HG03045 (cell line): Measurements from ENCODE around the gene CS.
A peak's percentile ranks its signal among the peaks of the same experiment; 100 is the strongest.

Source experiments
- ATAC-seq: cut with Tn5 transposase; IDR thresholded peaks from one replicate; pipeline ENCODE4 v1.9.1; 2021; ENCODE audit warnings: mild to moderate bottlenecking, moderate library complexity; ENCODE audit not compliant: unreplicated experiment

CS gene

DNA sequence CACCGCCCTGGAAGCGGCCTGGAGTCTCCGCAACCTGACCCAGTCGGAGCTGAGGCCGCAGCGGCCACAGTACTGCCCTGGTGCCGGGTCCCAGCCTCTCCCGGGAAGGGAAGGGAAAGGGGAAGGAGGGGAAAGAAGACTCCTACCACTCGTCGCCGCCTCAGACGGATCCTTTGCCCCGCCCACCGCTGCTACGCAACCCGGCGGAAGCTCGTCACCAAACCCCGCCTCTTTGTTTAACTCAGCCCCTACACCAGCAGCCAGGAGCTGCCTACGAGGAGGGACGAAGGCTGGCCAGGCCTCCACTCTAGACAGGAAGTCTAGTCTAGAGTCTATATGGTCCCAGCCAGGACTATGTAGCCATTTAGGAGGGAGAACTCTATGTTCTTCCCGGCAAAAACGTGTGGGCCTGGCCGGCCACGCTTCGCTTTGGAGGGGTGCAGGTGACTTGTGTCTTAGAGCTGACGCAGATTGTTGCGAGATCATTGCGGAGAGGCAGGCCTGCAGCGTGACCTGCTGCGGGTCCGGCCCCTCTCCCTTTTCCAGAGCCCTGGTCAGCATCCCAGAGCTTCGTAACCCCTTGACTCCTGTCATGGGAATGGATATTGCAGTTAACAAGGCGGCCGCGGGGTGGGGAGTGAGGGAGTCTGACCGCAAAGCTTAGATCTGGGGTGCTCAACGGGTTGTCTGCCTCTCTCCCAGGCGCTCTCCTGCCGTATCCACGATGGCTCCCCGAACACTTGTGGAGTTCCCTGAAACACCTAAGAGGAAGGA, 78.2 kb downstream of the CS start, which contains the start of gene RNF41:
RNF41 (minus strand) TSS at position 166 of the 774 bp plus-strand sequence. CDS start 7,875 bp downstream, outside the sequence.
- ATAC-seq, result peak; percentile 74
